Measurements from ENCODE around the gene MXI1.

MXI1 gene

GRCh38 chr10:110215286-110216170 is 8.1 kb downstream of the MXI1 start:
- no peak for DNase-seq (ENCODE audit: low read depth in 3 of 3, low spot score in 1 of 3)

DNA sequence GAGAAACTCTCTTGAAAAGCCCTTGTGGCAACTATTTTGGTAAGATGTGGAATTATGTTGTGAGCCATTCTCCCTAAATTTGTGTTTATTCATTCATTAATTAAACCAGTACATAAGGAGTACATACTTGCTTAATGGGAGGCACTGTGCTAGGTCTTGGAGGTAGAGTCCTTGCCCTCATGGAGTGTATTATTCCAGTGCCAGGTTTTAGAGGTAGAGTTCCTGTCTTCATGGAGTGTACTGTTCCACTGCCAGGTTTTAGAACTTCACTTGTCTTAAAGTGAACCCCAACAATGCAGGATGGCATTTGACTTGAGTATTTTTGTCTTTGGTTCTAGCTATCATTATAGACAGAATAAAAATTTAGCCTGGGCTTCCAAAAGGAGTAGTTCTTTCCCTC is 8.8 kb downstream of the MXI1 start:
- DNase-seq (ENCODE audit: low read depth in 3 of 3, low spot score in 1 of 3) = no peak

GRCh38 chr10:110216942-110217661 is 9.7 kb downstream of the MXI1 start:
- DNase-seq (ENCODE audit: low read depth in 3 of 3, low spot score in 1 of 3) = no peak

GRCh38 chr10:110217662-110218008 is 10.2 kb downstream of the MXI1 start:
- DNase-seq (ENCODE audit: low read depth in 3 of 3, low spot score in 1 of 3) = no peak

DNA sequence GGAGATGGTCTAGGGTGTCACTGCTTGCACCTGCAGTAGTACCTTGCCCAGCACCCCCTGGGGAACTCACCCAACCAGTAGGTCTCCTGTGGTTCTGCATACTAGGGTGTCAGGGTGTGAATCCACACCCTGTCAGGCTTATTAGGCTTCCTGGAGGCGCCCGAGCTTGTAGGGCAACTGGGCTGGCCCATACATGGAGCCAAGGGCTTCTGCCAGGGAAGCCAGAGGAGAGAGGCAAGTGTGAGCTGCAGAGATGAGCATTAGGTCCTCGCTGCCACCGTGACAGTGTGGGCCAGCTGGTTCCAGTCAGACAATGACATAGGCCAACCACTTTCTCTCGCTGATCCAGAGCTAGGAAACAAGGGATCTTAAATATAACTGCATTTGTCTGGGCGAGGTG is 11.2 kb downstream of the MXI1 start:
- DNase-seq (ENCODE audit: low read depth in 3 of 3, low spot score in 1 of 3) = no peak

DNA sequence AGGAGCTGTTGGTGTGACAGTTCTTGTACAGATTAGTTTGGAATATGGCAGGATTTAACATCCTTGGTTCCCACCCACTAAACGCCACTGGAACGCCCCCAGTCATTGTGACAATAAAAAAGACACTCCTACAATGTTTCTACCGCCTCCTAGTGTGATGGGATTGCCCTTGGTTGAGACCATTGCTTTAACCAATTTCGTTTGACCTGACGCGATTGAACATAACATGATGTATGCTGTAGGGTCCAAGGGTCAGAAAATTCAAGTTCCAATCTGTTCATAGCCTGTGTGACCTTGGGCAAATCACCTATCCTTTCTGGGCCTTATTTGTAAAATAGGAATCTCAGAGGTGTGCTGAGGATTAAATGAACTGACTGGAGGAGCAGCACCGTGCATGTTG is 12.5 kb downstream of the MXI1 start:
- no peak for DNase-seq (ENCODE audit: low read depth in 3 of 3, low spot score in 1 of 3)

DNA sequence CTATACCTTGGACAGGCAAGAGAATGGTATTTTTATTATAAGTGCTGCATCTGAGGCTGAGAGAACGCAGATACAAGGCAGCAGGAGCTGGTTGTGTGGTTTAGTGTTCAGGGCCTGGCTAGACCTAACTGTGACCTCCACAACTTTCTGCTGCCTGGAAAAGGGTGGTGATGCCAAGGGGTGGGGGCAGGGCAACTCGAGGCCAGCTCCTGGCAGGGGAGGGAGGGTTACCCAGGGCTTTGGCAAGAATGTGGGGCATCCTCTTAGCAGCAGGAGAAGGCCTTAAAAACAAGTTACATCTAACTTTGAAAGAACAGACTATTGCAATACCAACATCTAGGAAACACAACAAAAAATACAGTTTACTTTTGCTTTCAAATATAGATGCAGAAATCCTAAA is 13.0 kb downstream of the MXI1 start:
- DNase-seq (ENCODE audit: low read depth in 3 of 3, low spot score in 1 of 3) = no peak

GRCh38 chr10:110221044-110221720 is 13.8 kb downstream of the MXI1 start:
- DNase-seq (ENCODE audit: low read depth in 3 of 3, low spot score in 1 of 3) = no peak

- DNase-seq (ENCODE audit: low read depth in 3 of 3, low spot score in 1 of 3) = peak; percentile 42 to 62 (median 57)
These were observed 14.4 kb downstream of the MXI1 start for GRCh38 chr10:110221721-110222261.

DNA sequence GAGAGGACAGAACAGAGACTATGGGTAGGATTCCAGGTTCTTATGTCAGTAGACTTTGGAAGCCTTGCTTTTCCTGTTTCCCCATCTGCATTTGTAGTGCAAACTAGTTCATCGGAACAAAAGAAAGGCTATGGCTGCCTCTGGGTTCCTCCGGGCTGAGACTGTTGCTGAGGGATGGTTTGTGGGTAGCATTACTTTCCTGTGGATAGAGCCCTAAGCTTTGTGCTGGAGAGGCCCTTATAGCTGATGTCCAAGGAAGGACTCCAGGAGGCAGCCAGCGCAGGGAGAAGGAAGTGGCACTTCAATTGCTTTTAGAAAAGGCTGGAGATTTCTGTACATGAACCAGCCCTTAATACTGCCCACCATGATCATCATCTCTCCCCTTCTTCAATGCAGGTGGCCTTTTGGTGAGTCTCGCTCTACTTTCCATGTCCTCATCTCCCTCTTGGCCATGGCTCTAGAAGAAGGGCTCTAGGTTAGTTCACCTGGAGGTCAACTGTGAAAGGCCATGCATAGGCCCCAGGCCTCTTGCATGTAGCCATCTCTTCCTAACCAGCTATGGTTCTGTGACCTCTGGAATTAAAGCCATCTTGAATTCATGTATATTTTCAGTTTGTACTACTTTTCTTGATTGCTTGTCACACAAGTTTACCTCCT is 15.4 kb downstream of the MXI1 start:
- DNase-seq (ENCODE audit: low read depth in 3 of 3, low spot score in 1 of 3) = no peak

DNA sequence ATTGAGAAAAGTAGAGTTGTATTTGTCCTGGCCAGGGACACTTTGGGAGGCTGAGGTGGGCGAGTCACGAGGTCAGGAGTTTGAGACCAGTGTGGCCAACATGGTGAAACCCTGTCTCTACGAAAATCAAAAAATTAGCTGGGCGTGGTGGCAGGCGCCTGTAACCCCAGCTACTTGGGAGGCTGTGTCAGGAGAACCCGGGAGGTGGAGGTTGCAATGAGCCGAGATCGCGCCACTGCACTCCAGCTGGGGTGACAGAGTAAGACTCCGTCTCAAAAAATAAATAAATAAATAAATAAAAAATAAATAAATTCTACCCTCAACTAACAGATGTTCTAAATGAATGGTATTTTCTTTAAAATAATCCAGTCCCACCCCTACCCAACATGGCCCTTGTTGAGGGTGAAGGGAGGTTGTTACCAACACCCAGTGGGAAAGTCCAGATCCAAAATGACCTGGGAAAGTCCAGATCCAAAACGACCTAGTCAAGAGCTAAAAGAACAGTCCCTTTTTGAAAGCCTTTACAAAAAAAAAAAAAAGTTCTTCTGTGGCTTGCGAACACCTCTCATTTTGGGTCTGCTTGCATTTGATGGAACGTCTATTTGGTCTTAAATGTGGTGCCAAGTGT is 16.0 kb downstream of the MXI1 start:
- DNase-seq (ENCODE audit: low read depth in 3 of 3, low spot score in 1 of 3) = no peak

- DNase-seq (ENCODE audit: low read depth in 3 of 3, low spot score in 1 of 3) = no peak
These were observed 17.6 kb downstream of the MXI1 start for GRCh38 chr10:110224992-110225391.

GRCh38 chr10:110225441-110225755 is 18.0 kb downstream of the MXI1 start:
- DNase-seq (ENCODE audit: low read depth in 3 of 3, low spot score in 1 of 3) = no peak

DNA sequence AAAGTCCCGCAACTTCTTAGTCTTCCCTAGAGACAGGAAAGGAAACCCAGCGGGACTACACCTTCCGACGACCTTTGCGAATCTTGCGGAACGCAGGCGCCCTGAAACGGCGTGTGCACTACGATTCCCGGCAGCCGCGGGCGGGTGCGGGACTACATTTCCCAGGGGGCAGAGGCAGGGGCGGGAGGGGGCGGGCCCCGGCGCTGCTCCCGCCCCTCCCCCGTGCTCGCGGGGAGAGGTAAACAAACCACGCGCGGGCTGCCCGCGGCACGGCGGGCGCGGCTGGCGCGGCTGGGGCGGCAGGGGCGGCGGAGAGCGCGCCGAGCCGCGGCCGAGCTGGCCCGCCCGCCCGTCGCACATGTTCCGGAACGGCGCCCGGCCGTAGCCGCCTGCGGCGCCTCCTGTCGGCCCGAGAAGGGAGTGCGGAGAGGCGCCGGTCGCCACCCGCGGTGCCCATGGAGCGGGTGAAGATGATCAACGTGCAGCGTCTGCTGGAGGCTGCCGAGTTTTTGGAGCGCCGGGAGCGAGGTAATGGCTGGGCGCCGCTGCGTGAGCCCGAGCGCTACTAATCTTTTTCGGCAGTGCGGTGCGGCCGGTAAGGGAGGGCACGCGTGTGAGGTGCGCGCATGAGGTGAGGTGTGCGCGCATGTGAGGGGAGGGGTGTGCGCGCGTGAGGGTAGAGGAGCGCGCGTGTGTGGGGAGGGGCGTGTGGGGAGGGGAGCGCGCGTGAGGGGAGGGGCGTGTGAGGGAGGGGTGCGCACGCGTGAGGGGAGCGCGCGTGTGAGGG is 18.5 kb downstream of the MXI1 start:
- peak; percentile 71 to 78 (median 78) for DNase-seq (ENCODE audit: low read depth in 3 of 3, low spot score in 1 of 3)

DNA sequence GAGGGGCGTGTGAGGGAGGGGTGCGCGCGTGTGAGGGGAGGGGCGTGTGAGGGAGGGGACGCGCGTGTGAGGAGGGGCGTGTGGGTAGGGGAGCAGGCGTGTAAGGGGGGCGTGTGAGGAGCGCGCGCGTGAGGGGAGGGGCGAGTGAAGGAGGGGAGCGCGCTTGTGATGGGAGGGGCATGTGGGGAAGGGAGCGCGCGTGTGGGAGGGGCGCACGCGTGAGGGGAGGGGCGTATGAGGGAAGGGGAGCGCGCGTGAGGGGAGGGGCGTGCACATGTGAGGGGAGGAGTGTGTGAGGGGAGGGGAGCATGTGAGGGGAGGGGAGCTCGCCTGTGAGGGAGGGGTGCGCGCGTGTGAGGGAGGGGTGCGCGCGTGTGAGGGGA is 19.1 kb downstream of the MXI1 start:
- peak; percentile 70 to 82 (median 75) for DNase-seq (ENCODE audit: low read depth in 3 of 3, low spot score in 1 of 3)

- peak in 2 of 3 donors; percentile 59 to 67 for DNase-seq (ENCODE audit: low read depth in 3 of 3, low spot score in 1 of 3)
These were observed 19.7 kb downstream of the MXI1 start for GRCh38 chr10:110226926-110227641.

DNA sequence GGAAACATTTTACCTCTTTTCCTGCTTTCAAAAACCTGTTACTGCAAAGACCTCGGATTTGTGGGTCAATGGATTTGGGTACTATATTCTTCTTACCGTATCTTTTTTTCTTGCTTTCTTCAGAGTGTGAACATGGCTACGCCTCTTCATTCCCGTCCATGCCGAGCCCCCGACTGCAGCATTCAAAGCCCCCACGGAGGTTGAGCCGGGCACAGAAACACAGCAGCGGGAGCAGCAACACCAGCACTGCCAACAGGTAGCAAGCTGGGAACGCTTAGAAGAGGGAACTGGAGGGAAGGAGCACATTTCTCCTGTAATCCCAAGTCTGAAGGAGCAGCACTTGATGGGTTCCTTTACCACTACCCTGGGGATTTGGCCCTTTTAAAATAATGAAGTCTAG is 20.7 kb downstream of the MXI1 start:
- DNase-seq (ENCODE audit: low read depth in 3 of 3, low spot score in 1 of 3) = no peak

- no peak for DNase-seq (ENCODE audit: low read depth in 3 of 3, low spot score in 1 of 3)
These were observed 21.8 kb downstream of the MXI1 start for GRCh38 chr10:110229155-110229554.

GRCh38 chr10:110233846-110234245 is 26.4 kb downstream of the MXI1 start:
- DNase-seq (ENCODE audit: low read depth in 3 of 3, low spot score in 1 of 3) = no peak

Measured in stimulated activated CD4-positive, alpha-beta T cell treated with anti-CD3 and anti-CD28 coated beads, TNF-alpha, amount 100 ng/mL, for 1 hour (primary cell).